Mucosa of descending colon (tissue), 3 donors: ENCODE results near the gene PHC2. TPM values are rescaled to one million over a fixed set of nuclear protein-coding genes. Genes with fewer than 3 reads are reported as not detected.

Experiments
- ATAC-seq: fragments of 200-7000 bp; cut with Tn5 transposase; one replicate; pipeline ENCODE4 v1.9.1; 2020; ENCODE audit warnings: mild to moderate bottlenecking, moderate library complexity
- DNase-seq, 3 donors: peaks; one replicate each; pipeline ENCODE4 v3.0.0-alpha.2; 2020
- H3K36me3 ChIP-seq: fragments of 200-600 bp; one replicate; pipeline ENCODE4 v1.8.0; 2021; ENCODE audit warnings: low read depth, mild to moderate bottlenecking
- H3K4me1 ChIP-seq: fragments of 200-600 bp; one replicate; pipeline ENCODE4 v1.8.0; 2021; ENCODE audit warnings: low read depth, mild to moderate bottlenecking
- H3K4me3 ChIP-seq: fragments of 200-600 bp; one replicate; pipeline ENCODE4 v1.8.0; 2021; ENCODE audit warnings: mild to moderate bottlenecking
- H3K9me3 ChIP-seq: fragments of 200-600 bp; one replicate; pipeline ENCODE4 v1.8.0; 2021; ENCODE audit warnings: mild to moderate bottlenecking
- intact Hi-C, 2 donors: fragments of 100-400 bp; cut with DNase I in 1 of 2; cut with micrococcal nuclease in 1 of 2; formaldehyde crosslinking; loops; one replicate each; pipeline versions ENCODE4 v1.11.0 to v1.11.1; 2022; cut with DNase I, micrococcal nuclease
- total RNA-seq, 3 donors: library from RNA; stranded (reverse); fragmentation: NEBNext Ultra II Directional in 2 of 3; extraction: Animal tissue kit (Norgen Biotek cat#: 25700) in 2 of 3; gene quantifications; one replicate each; pipeline versions ENCODE4 v1.2.1 to v1.2.4, GENCODE V29; 2021 to 2023
- TF ChIP-seq, protein P1 (sequence below): fragments of 200-600 bp; IDR thresholded peaks from one replicate; pipeline ENCODE4 v1.8.0; 2022; ENCODE audit warnings: antibody characterized with exemption, mild to moderate bottlenecking
- donor health status: DM: no; HTN: no; CAD: no; lungs with moderate emphysema.
- donor health status: DM: no; HTN: no; CAD: no.
- donor health status: DM: no; HTN: yes; CAD: no.

Gene PHC2
- total RNA-seq, 3 donors from 2014 or later: 49.5 to 99.0 (median 60.5) TPM

DNA sequence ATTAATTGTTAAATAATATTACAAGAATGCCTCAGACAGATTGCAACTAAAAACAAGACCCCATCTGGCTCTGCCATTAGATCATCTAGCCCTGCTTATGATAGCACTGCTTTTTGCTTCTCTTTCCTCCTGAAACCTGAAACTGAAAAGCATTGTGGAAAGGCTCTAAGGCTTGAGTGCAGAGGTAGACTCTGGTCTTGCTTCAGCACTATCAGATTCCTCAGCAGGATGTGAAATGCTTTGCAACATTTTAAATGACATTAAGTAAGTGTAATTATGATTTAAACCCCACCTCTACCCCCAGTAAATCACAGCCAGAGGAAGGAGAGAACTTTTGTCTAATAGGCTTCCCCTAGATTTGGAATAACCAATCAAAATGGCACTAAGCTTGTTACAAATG is 32.9 kb downstream of the PHC2 start:
- Histone ChIP-seq H3K4me1 (no peaks in the 10 kb centered on the region), H3K9me3 (no peaks in the 10 kb centered on the region), H3K4me3 (no peak overlapping the region), H3K36me3 (no peaks in the 10 kb centered on the region)
- TF ChIP-seq, protein P1, sequence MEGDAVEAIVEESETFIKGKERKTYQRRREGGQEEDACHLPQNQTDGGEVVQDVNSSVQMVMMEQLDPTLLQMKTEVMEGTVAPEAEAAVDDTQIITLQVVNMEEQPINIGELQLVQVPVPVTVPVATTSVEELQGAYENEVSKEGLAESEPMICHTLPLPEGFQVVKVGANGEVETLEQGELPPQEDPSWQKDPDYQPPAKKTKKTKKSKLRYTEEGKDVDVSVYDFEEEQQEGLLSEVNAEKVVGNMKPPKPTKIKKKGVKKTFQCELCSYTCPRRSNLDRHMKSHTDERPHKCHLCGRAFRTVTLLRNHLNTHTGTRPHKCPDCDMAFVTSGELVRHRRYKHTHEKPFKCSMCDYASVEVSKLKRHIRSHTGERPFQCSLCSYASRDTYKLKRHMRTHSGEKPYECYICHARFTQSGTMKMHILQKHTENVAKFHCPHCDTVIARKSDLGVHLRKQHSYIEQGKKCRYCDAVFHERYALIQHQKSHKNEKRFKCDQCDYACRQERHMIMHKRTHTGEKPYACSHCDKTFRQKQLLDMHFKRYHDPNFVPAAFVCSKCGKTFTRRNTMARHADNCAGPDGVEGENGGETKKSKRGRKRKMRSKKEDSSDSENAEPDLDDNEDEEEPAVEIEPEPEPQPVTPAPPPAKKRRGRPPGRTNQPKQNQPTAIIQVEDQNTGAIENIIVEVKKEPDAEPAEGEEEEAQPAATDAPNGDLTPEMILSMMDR: no peak
- DNase-seq (no peak), ATAC-seq (no peak)
- intact Hi-C loops: no loop called here

- DNase-seq: no peak
- no peak overlapping the region for H3K4me3 ChIP-seq
- ATAC-seq: no peak
- H3K36me3 ChIP-seq: no peaks in the 10 kb centered on the region
- intact Hi-C loops: no loop called here
- H3K4me1 ChIP-seq: no peaks in the 10 kb centered on the region
- TF ChIP-seq, protein P1: no peak
- no peaks in the 10 kb centered on the region for H3K9me3 ChIP-seq
Observed at GRCh38 chr1:33397125-33397506, 33.8 kb downstream of the PHC2 start.

DNA sequence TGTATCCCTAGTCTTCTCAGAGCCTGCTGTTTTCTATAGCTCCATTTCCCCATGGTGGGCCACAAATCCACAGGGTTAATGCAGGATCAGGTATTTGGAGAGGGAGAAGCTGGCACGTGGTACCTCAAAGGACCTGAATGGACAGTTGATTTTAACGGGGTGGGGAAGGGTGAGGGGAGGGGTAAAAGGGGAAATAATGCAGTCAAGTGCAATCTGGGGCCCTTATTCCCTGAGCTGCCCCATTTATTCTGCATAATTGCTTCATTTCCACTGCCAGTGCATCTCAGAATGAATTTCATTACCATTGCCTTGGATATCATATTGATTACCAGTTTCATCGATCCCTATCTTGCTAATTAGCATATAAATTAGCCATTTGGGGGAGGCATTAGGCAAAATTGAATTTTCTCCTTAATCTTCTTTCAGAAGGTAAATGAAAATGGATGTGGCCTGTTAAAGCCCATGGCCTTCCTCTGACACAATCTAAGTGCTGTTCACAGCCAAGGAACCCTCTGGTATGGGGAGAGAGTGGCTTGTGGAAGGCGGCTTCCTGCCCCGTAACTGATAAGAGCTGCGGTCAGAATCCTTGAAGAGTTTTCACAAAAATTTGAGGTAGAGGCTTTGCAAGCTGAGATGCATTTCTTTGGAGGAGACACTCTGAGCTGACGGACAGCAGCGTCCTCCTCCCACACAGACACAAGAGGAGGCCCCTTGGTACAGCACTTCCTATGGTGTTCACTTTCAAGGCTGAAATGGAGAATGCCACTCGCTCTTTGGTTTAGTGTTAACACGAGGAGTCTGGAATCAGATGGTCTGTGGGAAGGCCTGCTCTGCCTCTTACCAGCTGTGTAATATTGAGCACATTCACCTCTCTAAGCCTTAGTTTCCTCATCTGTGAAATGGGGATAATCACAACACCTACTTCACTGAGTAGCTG is 34.4 kb downstream of the PHC2 start:
- no peak for ATAC-seq
- intact Hi-C loops: no loop called here

DNA sequence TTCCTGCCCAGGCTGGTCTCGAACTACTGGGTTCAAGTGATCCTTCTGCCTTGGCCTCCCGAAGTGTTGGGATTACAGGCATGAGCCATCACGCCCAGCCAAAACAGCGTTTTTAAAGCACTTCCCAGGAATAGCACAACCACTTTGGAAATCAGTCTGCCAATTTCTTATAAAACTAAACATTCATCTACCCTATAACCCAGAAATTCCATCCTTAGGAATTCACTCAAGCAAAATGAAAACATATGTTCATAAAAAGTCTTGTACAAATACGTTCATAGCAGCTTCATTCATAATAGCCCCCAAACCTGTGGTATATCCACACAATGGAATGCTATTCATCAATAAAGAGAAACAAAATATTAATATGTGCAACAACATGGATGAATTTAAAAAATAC is 36.1 kb downstream of the PHC2 start:
- intact Hi-C loops: no loop called here
- TF ChIP-seq, protein P1: no peak
- ATAC-seq: no peak

More for the DNA sequence above, 34.4 kb downstream of the PHC2 start:
- Histone ChIP-seq H3K36me3 (no peaks in the 10 kb centered on the region), H3K9me3 (no peaks in the 10 kb centered on the region), H3K4me3 (no peak overlapping the region), H3K4me1 (no peaks in the 10 kb centered on the region)
- TF ChIP-seq, protein P1: no peak
- DNase-seq: no peak

GRCh38 chr1:33393991-33394390 is 36.9 kb downstream of the PHC2 start:
- DNase-seq (no peak), ATAC-seq (no peak)
- Histone ChIP-seq H3K9me3 (no peaks in the 10 kb centered on the region), H3K36me3 (no peaks in the 10 kb centered on the region), H3K4me1 (no peaks in the 10 kb centered on the region), H3K4me3 (no peak overlapping the region)
- intact Hi-C loops: no loop called here
- TF ChIP-seq, protein P1: no peak

More for the DNA sequence above, 36.1 kb downstream of the PHC2 start:
- Histone ChIP-seq H3K36me3 (no peaks in the 10 kb centered on the region), H3K4me3 (no peak overlapping the region), H3K9me3 (no peaks in the 10 kb centered on the region), H3K4me1 (no peaks in the 10 kb centered on the region)
- no peak for DNase-seq
